ENCODE data around the gene CPHXL2. TPM values are rescaled to one million over a fixed set of nuclear protein-coding genes. Genes with fewer than 3 reads are reported as not detected.
A peak's percentile ranks its signal among the peaks of the same experiment; 100 is the strongest.

CPHXL2 gene
- total RNA-seq, 8 experiments from 2014 or later: 0.41 to 2.5 (median 0.83) TPM

DNA sequence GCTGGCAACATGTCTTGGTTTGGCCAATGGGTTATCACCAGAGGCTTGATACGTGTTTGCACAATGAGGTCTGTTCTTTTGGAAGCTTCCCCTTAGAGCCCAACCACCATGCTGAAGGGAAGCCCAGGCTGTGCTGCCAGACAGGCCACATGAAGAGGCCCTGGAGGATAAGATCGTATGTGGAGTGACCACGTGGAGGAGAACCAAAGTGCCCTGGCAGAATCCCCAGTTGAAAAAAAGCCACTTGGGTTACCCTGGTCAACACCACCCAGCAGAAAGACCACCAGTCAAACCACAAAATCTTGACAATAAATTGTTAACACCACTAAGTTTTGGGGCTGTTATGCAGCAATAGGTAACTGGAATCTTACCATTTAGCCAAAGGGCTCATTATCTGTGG lies 46.8 kb downstream of the CPHXL2 start:
- H3K4me3 ChIP-seq: no peak overlapping the region
- 83 to 100% (median 89%) methylated on average over 1 to 3 of the region's 3 CpGs; no CpG with 5 or more reads in 6 of the 10 experiments for WGBS, 10 experiments
- in situ Hi-C loops (cut with MboI; ENCODE audit: low pct_unique_long_range_greater_than_20kb in 2 of 9, low sequenced_read_pairs in 9 of 9, unreplicated experiment in 9 of 9): loop anchor here in 1 of 9 experiments (25.0 kb wide), 1 partner anchor 1532 kb away; no protein-coding TSS in a partner anchor
- ATAC-seq (replicated peaks in 6 of 8): no peak
- no peaks in the 10 kb centered on the region for H3K4me1 ChIP-seq (replicated peaks in 1 of 2)
- no peak overlapping the region for H3K27ac ChIP-seq

DNA sequence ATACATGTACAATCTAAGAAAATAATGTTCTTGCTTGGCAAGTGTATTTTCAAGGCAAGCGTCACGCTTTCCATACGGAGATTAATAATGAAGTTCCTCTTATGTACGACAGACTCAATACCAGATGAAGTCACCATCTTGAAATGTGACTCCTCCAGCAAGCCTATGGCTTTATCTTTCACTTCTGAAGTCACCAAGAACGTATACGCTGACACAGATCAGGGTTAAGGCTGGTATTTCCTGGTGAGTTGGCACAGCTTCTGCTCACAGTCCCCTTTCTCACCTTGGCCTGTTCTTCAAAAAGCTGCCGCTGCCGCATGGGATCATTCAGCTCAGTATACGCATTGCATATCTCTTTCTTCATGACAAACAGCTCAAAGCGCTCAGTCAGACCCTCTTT lies 47.7 kb downstream of the CPHXL2 start:
- ATAC-seq (replicated peaks in 6 of 8): no peak
- Histone ChIP-seq H3K4me3 (no peak overlapping the region), H3K27ac (no peak overlapping the region), H3K4me1 (replicated peaks in 1 of 2) (no peaks in the 10 kb centered on the region)
- WGBS, 10 experiments: 84 to 100% (median 95%) methylated on average over 2 to 10 of the region's 10 CpGs; no CpG with 5 or more reads in 1 of the 10 experiments
- in situ Hi-C loops (cut with MboI; ENCODE audit: low pct_unique_long_range_greater_than_20kb in 2 of 9, low sequenced_read_pairs in 9 of 9, unreplicated experiment in 9 of 9): loop anchor here in 1 of 9 experiments (25.0 kb wide), 1 partner anchor 1533 kb away; no protein-coding TSS in a partner anchor

DNA sequence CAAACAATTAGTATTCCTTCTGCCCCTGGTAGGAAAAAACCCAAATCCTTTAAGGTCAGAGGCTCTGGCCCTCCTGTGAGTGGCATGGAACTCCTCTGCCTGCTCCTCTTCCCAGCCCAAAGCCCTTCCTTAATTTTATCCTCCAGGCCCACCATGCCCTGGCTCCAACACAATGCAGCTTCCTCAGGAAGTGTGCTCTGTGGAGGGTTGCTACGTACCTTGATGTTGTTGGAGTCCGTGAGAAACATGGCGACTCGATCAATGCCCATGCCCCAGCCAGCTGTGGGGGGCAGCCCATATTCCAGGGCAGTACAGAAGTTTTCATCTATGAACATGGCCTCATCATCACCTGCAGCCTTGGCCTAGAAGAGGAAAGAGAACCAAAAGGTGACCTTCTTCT lies 48.5 kb downstream of the CPHXL2 start:
- H3K4me1 ChIP-seq (replicated peaks in 1 of 2): no peaks in the 10 kb centered on the region
- peak in 1 of 8 experiments; percentile 5 for ATAC-seq (replicated peaks in 6 of 8)
- 80 to 100% (median 98%) methylated on average over 1 to 4 of the region's 4 CpGs; no CpG with 5 or more reads in 6 of the 10 experiments for WGBS, 10 experiments
- in situ Hi-C loops (cut with MboI; ENCODE audit: low pct_unique_long_range_greater_than_20kb in 2 of 9, low sequenced_read_pairs in 9 of 9, unreplicated experiment in 9 of 9): loop anchor here in 1 of 9 experiments (25.0 kb wide), 1 partner anchor 1534 kb away; no protein-coding TSS in a partner anchor
- H3K4me3 ChIP-seq: no peak overlapping the region
- no peak overlapping the region for H3K27ac ChIP-seq

DNA sequence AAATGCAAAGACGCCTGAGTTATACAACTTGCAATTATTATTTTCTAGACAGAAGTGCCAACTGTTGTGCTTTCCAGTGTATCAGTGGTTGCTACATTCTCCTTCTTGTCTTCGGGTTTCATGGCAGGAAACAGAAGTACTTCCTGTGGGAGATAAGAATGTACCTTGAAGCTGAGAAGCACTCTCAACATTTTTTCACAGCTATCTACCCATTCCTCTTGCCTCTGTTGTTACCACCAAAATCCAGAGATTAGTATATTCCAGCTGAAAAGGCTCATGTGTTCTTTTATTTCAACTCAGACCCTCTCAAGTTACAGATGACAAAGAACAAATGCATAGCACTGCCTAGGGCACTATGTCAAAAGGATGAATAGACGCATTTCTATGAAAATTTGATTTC lies 49.0 kb downstream of the CPHXL2 start:
- peak in 1 of 8 experiments; percentile 25 for ATAC-seq (replicated peaks in 6 of 8)
- no peak overlapping the region for H3K4me3 ChIP-seq
- no peaks in the 10 kb centered on the region for H3K4me1 ChIP-seq (replicated peaks in 1 of 2)
- no peak overlapping the region for H3K27ac ChIP-seq
- in situ Hi-C loops (cut with MboI; ENCODE audit: low pct_unique_long_range_greater_than_20kb in 2 of 9, low sequenced_read_pairs in 9 of 9, unreplicated experiment in 9 of 9): loop anchor here in 1 of 9 experiments (25.0 kb wide), 1 partner anchor 1534 kb away; no protein-coding TSS in a partner anchor
- WGBS, 10 experiments: 48 to 100% (median 82%) methylated on average over 1 to 3 of the region's 3 CpGs; no CpG with 5 or more reads in 1 of the 10 experiments

DNA sequence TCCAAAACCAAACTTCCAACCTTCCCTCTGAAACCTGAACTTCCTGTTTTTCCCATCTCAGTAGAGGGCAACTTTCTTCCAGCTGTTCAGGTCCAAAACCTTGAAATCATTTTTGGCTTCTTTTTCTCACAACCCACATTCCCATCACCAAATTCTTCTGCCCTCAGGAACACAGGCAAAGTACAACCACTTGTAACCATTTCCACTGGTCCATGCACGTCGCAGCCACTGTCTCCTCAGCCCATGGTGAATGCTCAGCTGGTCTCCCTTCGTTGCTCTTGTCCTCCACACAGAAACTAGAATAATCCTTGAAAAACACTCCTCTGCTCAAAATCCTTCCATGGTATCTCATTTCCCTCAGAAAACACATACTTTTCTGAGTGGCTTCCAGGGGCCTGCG lies 50.0 kb downstream of the CPHXL2 start:
- WGBS, 10 experiments: 50 to 100% (median 88%) methylated on average over 1 to 4 of the region's 4 CpGs; no CpG with 5 or more reads in 5 of the 10 experiments
- ATAC-seq (replicated peaks in 6 of 8): no peak
- in situ Hi-C loops (cut with MboI; ENCODE audit: low pct_unique_long_range_greater_than_20kb in 2 of 9, low sequenced_read_pairs in 9 of 9, unreplicated experiment in 9 of 9): loop anchor here in 1 of 9 experiments (25.0 kb wide), 1 partner anchor 1535 kb away; no protein-coding TSS in a partner anchor
- Histone ChIP-seq H3K4me1 (replicated peaks in 1 of 2) (peaks cover 4 to 5% of the 10 kb centered on the region in 2 donors), H3K4me3 (no peak overlapping the region), H3K27ac (no peak overlapping the region)

DNA sequence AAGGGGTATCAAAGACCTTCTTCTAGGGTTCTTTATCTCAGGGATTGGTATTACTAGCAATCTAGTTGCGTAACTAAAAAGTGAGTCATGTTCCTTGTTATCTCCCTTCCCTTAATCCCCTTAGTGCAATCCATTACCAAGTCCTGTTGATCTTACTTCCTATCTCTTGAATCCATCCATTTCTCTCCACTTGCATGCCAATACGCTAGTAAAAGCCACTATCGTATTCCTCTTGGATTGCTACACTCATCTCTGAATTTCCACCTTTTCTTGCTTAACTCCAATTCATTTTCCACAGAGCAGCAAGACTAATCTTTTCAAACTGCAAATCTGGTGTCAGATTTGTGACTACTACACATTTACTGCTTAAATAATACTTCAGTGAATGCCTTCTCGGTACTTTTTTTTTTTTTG lies 51.9 kb downstream of the CPHXL2 start:
- ATAC-seq (replicated peaks in 6 of 8): no peak

DNA sequence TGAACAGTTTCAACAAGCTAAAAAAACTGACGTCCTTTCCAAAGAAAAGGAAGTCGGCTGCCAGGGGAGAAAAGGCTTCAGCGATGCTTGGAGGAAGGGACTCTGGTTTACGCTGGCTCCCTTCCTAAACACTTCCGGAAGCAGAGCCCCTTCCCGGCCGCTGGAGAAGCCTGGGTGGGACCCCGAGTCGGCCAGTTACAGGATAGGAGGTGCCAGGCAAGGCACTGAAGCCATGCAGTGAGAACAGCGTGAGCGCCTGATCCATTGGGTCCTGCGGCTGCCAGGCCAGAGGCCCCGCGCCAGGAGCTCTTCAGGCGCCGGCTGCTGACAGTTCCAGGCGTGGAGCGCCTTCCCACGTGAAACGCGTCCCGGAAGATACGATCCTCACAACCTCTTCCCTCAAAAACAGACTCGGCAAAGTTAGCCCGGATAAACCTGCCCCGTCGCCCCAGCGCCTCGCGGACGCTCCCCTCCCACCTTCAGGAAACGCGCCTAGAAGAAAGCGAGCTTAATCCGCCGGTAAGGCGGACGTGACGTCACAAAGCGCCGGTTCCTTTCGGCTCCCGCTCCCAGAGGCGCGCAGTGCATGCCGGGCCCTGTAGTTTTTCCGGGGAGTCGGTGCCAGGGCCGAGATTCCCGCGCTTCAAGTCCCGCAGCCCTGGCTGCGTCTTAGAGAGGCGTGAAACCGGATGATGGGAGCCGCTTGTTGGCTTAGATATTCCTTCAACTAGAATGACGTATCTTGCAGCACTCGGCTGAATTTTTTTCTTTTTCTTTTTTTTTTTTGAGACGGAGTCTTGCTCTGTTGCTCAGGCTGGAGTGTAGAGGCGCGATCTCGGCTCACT lies 53.8 kb downstream of the CPHXL2 start, which contains the start of gene ADAT1:
Gene ADAT1 (minus strand): TSS at position 521 of the 845 bp plus-strand sequence. CDS start 2,482 bp downstream, outside the sequence.
- 0 to 9% (median 0%) methylated on average over 1 to 27 of the region's 62 CpGs for WGBS, 10 experiments
- H3K4me1 ChIP-seq (replicated peaks in 1 of 2): peaks cover 14 to 17% of the 10 kb centered on the region in 2 donors
- peak within 1 kb of the TSS; percentile 48 to 80 (median 68) for H3K4me3 ChIP-seq
- peak; percentile 87 to 98 (median 96) for ATAC-seq (replicated peaks in 6 of 8)
- peak within 1 kb of the TSS; percentile 78 for H3K27ac ChIP-seq
- in situ Hi-C loops (cut with MboI; ENCODE audit: low pct_unique_long_range_greater_than_20kb in 2 of 9, low sequenced_read_pairs in 9 of 9, unreplicated experiment in 9 of 9): loop anchor here in 1 of 9 experiments (25.0 kb wide), 1 partner anchor 161 kb away; the partner anchor contains the start of gene TMEM170A

More for the DNA sequence above, 51.9 kb downstream of the CPHXL2 start:
- no peak overlapping the region for H3K4me3 ChIP-seq
- peaks cover 14 to 17% of the 10 kb centered on the region in 2 donors for H3K4me1 ChIP-seq (replicated peaks in 1 of 2)
- in situ Hi-C loops (cut with MboI; ENCODE audit: low pct_unique_long_range_greater_than_20kb in 2 of 9, low sequenced_read_pairs in 9 of 9, unreplicated experiment in 9 of 9): loop anchor here in 1 of 9 experiments (25.0 kb wide), 2 partner anchors 163 to 1537 kb away; partner anchors contain the start of gene TMEM170A
- H3K27ac ChIP-seq: no peak overlapping the region
- WGBS, 10 experiments: 43 to 100% (median 90%) methylated on average over 1 to 4 of the region's 4 CpGs

DNA sequence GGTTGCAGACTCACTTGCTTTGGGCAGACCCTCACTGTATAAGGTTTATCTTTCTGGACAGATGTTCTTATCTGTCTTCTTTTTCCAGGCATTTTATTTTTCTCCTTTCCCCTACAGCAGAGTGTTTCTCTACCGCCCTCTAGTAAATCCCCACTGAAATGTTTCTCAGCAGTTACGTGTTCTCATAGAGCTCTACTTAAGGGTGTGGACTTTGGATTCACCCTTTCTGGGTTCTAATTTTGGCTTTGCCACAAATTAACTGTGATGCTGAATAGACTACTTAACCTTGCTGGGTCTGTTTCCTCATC lies 55.7 kb downstream of the CPHXL2 start:
- peak in 2 of 8 experiments; percentile 4 to 5 for ATAC-seq (replicated peaks in 6 of 8)
- H3K27ac ChIP-seq: no peak overlapping the region
- in situ Hi-C loops (cut with MboI; ENCODE audit: low pct_unique_long_range_greater_than_20kb in 2 of 9, low sequenced_read_pairs in 9 of 9, unreplicated experiment in 9 of 9): loop anchor here in 1 of 9 experiments (25.0 kb wide), 1 partner anchor 159 kb away; the partner anchor contains the start of gene TMEM170A
- H3K4me1 ChIP-seq (replicated peaks in 1 of 2): peaks cover 14 to 17% of the 10 kb centered on the region in 2 donors
- H3K4me3 ChIP-seq: peak overlapping the region in 4 of 5 donors; percentile 1 to 48 (median 9)
- 5 to 71% (median 40%) methylated on average over 1 to 2 of the region's 2 CpGs; no CpG with 5 or more reads in 1 of the 10 experiments for WGBS, 10 experiments

DNA sequence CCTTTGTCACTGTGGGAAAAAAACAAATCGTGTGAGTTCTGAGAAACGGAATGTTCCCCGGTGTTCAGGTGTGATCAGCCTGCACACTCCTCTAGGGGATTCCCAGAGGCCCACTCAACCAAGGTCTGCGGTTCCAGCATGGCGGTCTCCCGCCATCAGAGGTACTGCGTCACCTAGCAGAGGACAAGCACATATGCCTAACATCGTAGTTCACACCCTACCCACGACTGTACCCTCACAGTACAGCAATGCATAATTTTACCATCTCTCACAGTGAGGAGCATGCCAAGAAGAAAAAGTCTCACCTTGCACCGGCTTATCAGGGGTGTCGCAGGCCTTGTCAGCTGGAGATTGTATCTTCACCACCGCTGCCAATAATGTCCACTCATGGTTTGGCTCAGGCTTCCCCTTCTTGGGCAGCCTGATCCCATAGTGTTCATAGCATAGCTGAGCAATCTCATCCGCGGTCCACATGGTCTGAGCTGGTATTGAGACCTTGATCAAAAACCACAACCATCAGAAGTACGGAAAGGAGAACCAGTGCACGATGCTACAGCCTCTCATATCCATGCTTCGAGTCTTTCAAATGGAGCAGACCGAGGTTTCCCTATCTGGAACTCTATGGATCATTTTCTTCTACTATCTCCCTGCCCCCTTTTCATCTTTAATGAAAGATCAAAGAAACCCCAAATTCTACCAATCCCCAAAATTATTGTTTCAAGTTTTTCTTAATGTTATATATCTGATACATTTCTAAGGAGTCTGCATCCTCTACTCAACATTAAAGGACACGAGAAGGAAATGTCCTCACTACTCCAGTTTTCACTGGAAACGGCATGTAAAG lies 56.3 kb downstream of the CPHXL2 start:
- WGBS, 10 experiments: 75 to 100% (median 93%) methylated on average over 2 to 16 of the region's 20 CpGs; no CpG with 5 or more reads in 1 of the 10 experiments
- Histone ChIP-seq H3K27ac (no peak overlapping the region), H3K4me1 (replicated peaks in 1 of 2) (peaks cover 14 to 17% of the 10 kb centered on the region in 2 donors), H3K4me3 (peak overlapping the region in 4 of 5 donors; percentile 1 to 48 (median 9))
- no peak for ATAC-seq (replicated peaks in 6 of 8)
- in situ Hi-C loops (cut with MboI; ENCODE audit: low pct_unique_long_range_greater_than_20kb in 2 of 9, low sequenced_read_pairs in 9 of 9, unreplicated experiment in 9 of 9): loop anchor here in 1 of 9 experiments (25.0 kb wide), 1 partner anchor 158 kb away; the partner anchor contains the start of gene TMEM170A

DNA sequence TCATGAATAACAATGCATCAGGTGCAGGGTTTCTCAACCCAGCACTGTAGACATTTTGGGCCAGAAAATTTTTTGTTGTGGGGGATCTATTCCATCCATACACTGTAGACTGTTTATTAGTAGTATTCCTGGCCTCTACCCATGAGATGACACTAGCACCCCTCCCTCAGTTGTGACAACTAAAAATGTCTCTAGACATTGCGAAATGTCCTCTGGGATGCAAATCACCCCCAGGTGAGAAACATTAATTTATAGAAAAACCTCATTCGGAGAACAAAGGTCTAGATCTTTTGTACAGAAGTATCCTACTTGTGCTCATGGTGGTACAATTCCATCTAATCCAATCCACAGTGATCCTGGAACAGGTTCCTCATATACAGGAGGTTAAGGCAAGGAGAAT lies 58.0 kb downstream of the CPHXL2 start:
- WGBS, 10 experiments: 96 to 100% (median 100%) methylated on average over 1 to 2 of the region's 2 CpGs; no CpG with 5 or more reads in 5 of the 10 experiments
- Histone ChIP-seq H3K4me3 (no peak overlapping the region), H3K4me1 (replicated peaks in 1 of 2) (peaks cover 14 to 17% of the 10 kb centered on the region in 2 donors), H3K27ac (no peak overlapping the region)
- ATAC-seq (replicated peaks in 6 of 8): no peak
- in situ Hi-C loops (cut with MboI; ENCODE audit: low pct_unique_long_range_greater_than_20kb in 2 of 9, low sequenced_read_pairs in 9 of 9, unreplicated experiment in 9 of 9): loop anchor here in 1 of 9 experiments (25.0 kb wide), 1 partner anchor 156 kb away; the partner anchor contains the start of gene TMEM170A

DNA sequence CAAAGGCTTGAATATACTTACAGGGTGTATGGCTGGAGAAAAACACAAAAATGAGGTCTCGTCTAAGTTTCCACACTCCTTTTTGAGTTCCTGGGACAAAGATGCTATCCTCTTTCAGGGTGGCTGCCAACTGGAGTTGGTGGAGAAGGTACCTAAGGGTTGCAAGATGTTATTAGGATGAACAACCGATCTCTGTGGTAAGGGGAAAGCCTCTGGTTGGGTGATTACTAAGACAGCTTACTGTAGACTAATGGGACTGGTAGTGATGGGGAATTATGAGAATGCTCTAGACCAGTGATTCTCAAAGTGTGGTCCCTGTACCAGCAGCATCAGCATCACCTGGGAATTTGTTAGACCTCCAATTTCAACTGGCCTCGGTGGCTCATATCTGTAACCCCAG lies 59.7 kb downstream of the CPHXL2 start:
- in situ Hi-C loops (cut with MboI; ENCODE audit: low pct_unique_long_range_greater_than_20kb in 2 of 9, low sequenced_read_pairs in 9 of 9, unreplicated experiment in 9 of 9): loop anchor here in 1 of 9 experiments (25.0 kb wide), 1 partner anchor 155 kb away; the partner anchor contains the start of gene TMEM170A
- WGBS, 10 experiments: 93 to 100% (median 100%) methylated on average over 1 to 3 of the region's 3 CpGs; no CpG with 5 or more reads in 3 of the 10 experiments
- ATAC-seq (replicated peaks in 6 of 8): no peak
- no peak overlapping the region for H3K27ac ChIP-seq
- H3K4me1 ChIP-seq (replicated peaks in 1 of 2): peaks cover 13 to 15% of the 10 kb centered on the region in 2 donors
- no peak overlapping the region for H3K4me3 ChIP-seq

DNA sequence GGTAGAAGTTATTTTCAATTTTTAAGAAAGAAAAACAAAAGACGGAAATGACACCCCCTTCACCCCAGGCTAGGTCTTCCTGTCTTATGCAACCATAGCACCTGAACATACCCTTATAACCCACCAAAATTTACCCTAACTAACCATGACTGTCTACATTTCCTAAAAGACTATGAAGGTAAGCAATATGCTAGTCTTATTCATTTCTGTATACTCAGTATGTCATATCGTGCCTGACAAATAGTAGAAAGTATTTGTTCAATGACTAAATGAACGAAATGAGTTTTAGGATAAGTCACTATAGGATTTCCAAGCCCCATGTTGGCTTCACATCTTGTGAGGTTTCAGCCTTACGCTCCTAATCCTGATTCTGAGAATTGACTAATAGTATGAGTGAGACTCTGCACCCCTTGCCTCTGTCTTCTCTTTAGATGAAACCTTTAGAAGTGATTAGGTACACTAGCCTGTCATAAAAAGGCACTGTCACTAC lies 60.2 kb downstream of the CPHXL2 start:
- no peak overlapping the region for H3K27ac ChIP-seq
- H3K4me1 ChIP-seq (replicated peaks in 1 of 2): peaks cover 7 to 10% of the 10 kb centered on the region in 2 donors
- no peak overlapping the region for H3K4me3 ChIP-seq
- no peak for ATAC-seq (replicated peaks in 6 of 8)
- in situ Hi-C loops (cut with MboI; ENCODE audit: low pct_unique_long_range_greater_than_20kb in 2 of 9, low sequenced_read_pairs in 9 of 9, unreplicated experiment in 9 of 9): loop anchor here in 1 of 9 experiments (25.0 kb wide), 1 partner anchor 154 kb away; the partner anchor contains the start of gene TMEM170A
- 78 to 95% (median 89%) methylated on average over 1 to 4 of the region's 4 CpGs; no CpG with 5 or more reads in 2 of the 10 experiments for WGBS, 10 experiments

Measured in motor neuron (in vitro differentiated cells).